ENCODE results near the gene PTPRO.

- no peak for TF ChIP-seq CTCF (IDR thresholded peaks at IDR 0.05)
- TF ChIP-seq POLR2A (IDR thresholded peaks at IDR 0.05): no peak
Observed at GRCh38 chr12:15505616-15506015, 183.3 kb downstream of the PTPRO start.
